NCI-H2029 (cell line): ENCODE results near the gene RMI2.

ENCODE experiments used
- DNase-seq: peaks from one replicate; lab custom pipeline; 2025; lab: John Stamatoyannopoulos, UW

RMI2 gene

GRCh38 chr16:11384184-11384955 is 39.1 kb downstream of the RMI2 start:
- no peak for DNase-seq

- no peak for DNase-seq
Measured at GRCh38 chr16:11384956-11385586, 39.8 kb downstream of the RMI2 start.

- DNase-seq, result no peak
Measured at GRCh38 chr16:11386054-11386680, 40.9 kb downstream of the RMI2 start.

GRCh38 chr16:11386791-11387546 is 41.7 kb downstream of the RMI2 start:
- no peak for DNase-seq

GRCh38 chr16:11389083-11389482 is 43.8 kb downstream of the RMI2 start:
- DNase-seq, result no peak

- DNase-seq, result peak; percentile 38
Measured at GRCh38 chr16:11389631-11390565, 44.6 kb downstream of the RMI2 start.

- DNase-seq, result no peak
Measured at GRCh38 chr16:11390573-11391495, 45.6 kb downstream of the RMI2 start.

- DNase-seq, result peak; percentile 92
Measured at GRCh38 chr16:11391576-11391975, 46.3 kb downstream of the RMI2 start.

- DNase-seq, result no peak
Measured at GRCh38 chr16:11392041-11392581, 46.9 kb downstream of the RMI2 start.

GRCh38 chr16:11393366-11393765 is 48.1 kb downstream of the RMI2 start:
- no peak for DNase-seq

GRCh38 chr16:11393861-11394592 is 48.8 kb downstream of the RMI2 start:
- DNase-seq, result no peak

GRCh38 chr16:11394593-11394960 is 49.3 kb downstream of the RMI2 start:
- DNase-seq, result no peak

- DNase-seq, result no peak
Measured at GRCh38 chr16:11395008-11395948, 50.0 kb downstream of the RMI2 start.

- no peak for DNase-seq
Measured at GRCh38 chr16:11395949-11396240, 50.6 kb downstream of the RMI2 start.

GRCh38 chr16:11396241-11397048 is 51.2 kb downstream of the RMI2 start:
- peak; percentile 45 for DNase-seq

- no peak for DNase-seq
Measured at GRCh38 chr16:11398136-11398535, 52.9 kb downstream of the RMI2 start.

GRCh38 chr16:11398851-11399250 is 53.6 kb downstream of the RMI2 start:
- DNase-seq, result no peak
